GM13977 (cell line): Measurements from ENCODE around the gene MYBPC2.

Source experiments
- DNase-seq: peaks from one replicate; pipeline ENCODE4 v3.0.0; 2012; ENCODE audit warnings: low spot score
- CTCF ChIP-seq: IDR thresholded peaks from 2 replicates; pipeline ENCODE4 v1.5.1; 2012; ENCODE audit warnings: mild to moderate bottlenecking, control low read depth; ENCODE audit not compliant: insufficient read depth; ENCODE audit errors: extremely low read depth, missing control alignments
- in situ Hi-C: fragments of 300-500 bp; cut with MboI; formaldehyde crosslinking; loops from one replicate; pipeline ENCODE4 v1.12.0; 2022; ENCODE audit warnings: low sequenced_read_pairs, low pct_unique_long_range_greater_than_20kb, mixed read lengths, inconsistent platforms; ENCODE audit not compliant: unreplicated experiment

MYBPC2 gene

DNA sequence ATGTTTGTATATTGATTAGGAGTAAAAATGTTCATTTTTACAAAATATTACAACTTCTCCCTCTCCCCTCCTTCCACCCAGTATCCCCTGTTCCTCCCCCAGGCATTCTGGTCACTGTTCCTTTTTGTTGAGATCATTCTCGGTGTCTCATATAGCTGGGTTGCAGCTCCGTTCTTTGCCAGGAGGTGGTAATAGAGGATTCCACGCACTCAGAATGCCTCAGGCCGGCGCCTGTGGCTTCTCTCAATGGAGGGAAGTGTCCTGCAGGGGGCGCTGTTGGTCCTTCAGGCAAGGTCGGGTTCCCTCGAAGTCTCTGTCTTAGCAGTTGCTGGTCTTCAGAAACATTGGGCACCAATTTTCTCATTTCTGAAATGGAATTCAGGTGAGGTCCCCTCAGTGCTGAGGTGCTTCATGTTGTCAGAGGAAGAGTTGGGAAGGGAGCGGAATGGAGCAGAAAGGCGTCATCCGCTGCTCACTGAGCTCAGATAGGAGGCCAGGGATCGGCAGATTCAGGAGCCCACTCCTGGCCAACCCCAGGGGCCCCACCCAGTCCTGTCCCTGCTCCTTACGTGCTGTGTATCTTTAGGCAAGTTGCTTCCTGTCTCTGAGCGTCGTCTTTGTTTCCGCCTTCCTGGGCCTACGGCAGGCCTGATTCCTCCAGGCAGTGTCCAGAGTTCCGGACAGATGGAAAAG, 54.3 kb downstream of the MYBPC2 start:
- no peak for DNase-seq
- in situ Hi-C loops: no loop called here
- TF ChIP-seq CTCF: peak; percentile 53

DNA sequence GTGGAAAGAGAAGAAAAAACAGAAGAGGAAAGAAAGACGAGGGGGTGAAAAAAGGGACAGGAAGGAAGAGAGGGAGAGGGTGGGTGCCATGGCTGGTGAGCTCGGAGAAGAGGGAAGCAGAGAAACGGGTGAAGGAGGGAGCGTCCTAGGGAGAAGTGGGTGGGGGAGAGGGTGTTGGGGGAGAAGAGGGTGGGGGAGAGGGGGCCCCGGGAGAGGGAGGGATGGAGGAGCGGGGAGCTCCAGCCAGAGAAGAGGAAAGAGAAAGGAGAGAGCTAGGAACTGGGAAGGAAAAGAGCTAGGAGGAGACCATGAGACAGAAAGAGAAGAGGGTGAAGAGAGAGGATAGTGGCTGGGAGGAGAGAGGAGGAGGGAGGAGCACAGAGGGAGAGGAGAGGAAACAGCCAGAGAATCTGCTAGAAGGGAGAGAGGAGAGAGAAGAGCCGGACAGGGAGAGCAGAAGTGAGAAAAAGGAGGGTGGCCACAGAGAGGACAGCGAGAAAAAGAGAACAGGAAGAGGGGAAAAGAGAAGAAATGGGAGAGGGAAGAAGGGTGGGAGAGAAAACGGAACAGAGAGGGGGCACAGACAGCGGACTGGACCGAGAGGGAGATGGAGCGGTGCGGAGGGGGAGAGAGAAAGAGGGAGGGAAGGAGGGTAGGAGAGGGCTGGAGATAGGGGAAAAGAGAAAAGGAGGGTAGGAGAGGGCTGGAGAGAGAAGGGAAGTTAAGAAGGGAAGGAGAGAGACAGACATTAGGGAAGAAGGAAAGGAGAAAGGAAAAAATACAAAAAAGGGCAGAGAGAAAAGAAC, 55.9 kb downstream of the MYBPC2 start:
- no peak for TF ChIP-seq CTCF
- in situ Hi-C loops: no loop called here
- DNase-seq: no peak

DNA sequence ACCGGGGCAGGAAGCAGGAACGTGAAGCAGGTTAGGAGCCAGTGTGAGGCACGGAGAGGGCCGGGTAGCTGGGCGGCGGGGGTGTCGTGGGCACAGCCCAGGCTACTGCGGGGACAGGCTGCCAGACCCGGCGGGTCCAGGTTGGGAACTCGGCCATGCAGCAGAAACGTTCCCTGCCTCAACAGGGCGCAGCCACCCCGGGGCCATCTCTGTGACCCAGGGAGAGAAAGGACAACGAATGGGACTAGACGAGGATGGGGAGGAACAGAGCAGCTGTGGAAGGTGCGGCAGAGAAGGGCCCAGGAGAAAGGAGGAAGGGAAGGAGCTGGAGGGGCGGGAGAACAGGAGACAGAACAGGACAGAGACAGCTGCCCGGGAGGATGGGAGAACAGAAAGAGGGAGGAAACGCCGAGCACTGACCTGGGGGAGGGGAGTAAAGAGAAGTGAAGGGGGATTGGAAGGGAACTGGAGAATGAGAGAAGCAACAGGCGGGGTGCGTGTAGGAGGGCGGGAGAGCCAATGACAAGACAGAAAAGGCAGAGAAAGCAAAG, 56.8 kb downstream of the MYBPC2 start:
- TF ChIP-seq CTCF: no peak
- in situ Hi-C loops: no loop called here
- DNase-seq: no peak

DNA sequence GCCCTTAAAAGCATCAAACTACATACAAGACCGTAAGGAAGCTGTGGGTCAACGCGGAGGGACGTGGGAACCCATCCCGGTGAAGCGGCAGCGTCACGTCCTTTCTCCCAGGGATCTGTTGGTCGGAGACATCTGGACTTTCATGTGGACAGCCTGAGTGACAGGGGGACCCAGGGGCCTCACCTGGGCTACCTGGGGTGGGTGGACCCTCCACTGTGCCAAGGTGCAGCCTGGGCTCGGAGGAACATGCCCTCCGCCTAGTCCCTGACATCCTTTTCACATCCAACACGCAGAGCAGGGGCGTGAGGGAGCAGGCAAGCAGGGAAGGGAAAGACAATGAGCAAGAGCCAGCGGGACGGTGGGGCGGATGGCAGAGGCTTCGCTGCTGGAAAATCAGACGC, 57.7 kb downstream of the MYBPC2 start:
- in situ Hi-C loops: no loop called here
- TF ChIP-seq CTCF: no peak
- DNase-seq: no peak

- in situ Hi-C loops: no loop called here
- no peak for DNase-seq
- TF ChIP-seq CTCF: no peak
Measured at GRCh38 chr19:50490991-50491472, 58.3 kb downstream of the MYBPC2 start.

DNA sequence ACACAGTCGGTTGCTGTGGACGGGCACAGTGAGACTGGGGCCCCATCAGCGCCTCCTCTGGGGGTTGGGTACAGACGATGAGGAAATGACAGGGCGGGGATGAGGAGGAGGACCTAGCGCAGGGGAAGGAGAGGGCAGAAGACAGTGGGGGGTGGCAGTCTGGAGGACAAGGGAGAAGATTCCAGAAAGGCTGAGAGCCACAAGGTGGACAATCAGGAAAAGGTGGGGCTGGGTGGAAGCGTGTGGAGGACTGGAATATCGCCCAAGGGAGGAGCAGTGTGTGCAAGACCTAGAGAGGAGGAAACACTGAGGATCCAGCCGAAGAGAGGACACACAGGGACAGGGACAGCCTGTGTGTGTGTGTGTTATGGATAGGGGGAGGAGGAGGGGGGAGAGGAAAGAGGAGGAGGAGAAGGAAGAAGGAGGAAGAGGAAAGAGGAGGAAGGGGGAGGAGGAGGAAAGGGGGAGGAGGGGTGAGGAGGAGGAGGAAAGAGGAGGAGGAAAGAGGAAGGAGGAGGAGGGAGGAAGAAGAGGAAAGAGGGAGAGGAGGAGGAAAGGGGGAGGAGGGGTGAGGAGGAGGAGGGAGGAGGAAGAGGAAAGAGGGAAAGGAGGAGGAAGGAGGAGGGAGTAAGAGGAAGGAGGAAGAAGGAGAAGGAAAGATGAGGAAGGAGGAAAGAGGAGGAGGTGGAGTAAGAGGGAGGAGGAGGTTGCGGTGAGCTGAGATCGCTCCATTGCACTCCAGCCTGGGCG, 59.8 kb downstream of the MYBPC2 start:
- no peak for TF ChIP-seq CTCF
- in situ Hi-C loops: no loop called here
- no peak for DNase-seq
